Nephron progenitor cell (in vitro differentiated cells): ENCODE data around the gene PEF1.

Source experiments
- DNase-seq: peaks from one replicate; pipeline ENCODE4 v3.0.0; 2021
- H3K27ac Mint-ChIP-seq: 2 replicates; pipeline ENCODE4 v1.8.0; 2021; ENCODE audit warnings: mild to moderate bottlenecking, moderate library complexity, mixed read lengths
- H3K27me3 Mint-ChIP-seq: 2 replicates; pipeline ENCODE4 v1.8.0; 2021; ENCODE audit warnings: mild to moderate bottlenecking, low read depth, mixed read lengths; ENCODE audit not compliant: poor library complexity
- H3K36me3 Mint-ChIP-seq: 2 replicates; pipeline ENCODE4 v1.8.0; 2021; ENCODE audit warnings: low read depth, mixed read lengths
- H3K4me1 Mint-ChIP-seq: 2 replicates; pipeline ENCODE4 v1.8.0; 2021; ENCODE audit warnings: mixed read lengths
- H3K4me3 Mint-ChIP-seq: 2 replicates; pipeline ENCODE4 v1.8.0; 2021; ENCODE audit warnings: mild to moderate bottlenecking, moderate library complexity, mixed read lengths
- H3K9me3 Mint-ChIP-seq: 2 replicates; pipeline ENCODE4 v1.8.0; 2021; ENCODE audit warnings: mild to moderate bottlenecking, moderate library complexity, mixed read lengths
- TF ChIP-seq, protein P1 (sequence below): fragments of 200-600 bp; sonication (generic); IDR thresholded peaks from 2 replicates; pipeline ENCODE4 v1.5.0; 2021; ENCODE audit warnings: antibody characterized with exemption

PEF1 gene

GRCh38 chr1:31583995-31584868 lies 60.4 kb downstream of the PEF1 start:
- Mint-ChIP-seq H3K27ac (no peak overlapping the region), H3K36me3 (no peaks in the 10 kb centered on the region), H3K4me1 (no peaks in the 10 kb centered on the region), H3K9me3 (peaks cover 2% of the 10 kb centered on the region), H3K27me3 (peaks cover 54% of the 10 kb centered on the region), H3K4me3 (no peak overlapping the region)
- DNase-seq, result no peak
- TF ChIP-seq, protein P1, sequence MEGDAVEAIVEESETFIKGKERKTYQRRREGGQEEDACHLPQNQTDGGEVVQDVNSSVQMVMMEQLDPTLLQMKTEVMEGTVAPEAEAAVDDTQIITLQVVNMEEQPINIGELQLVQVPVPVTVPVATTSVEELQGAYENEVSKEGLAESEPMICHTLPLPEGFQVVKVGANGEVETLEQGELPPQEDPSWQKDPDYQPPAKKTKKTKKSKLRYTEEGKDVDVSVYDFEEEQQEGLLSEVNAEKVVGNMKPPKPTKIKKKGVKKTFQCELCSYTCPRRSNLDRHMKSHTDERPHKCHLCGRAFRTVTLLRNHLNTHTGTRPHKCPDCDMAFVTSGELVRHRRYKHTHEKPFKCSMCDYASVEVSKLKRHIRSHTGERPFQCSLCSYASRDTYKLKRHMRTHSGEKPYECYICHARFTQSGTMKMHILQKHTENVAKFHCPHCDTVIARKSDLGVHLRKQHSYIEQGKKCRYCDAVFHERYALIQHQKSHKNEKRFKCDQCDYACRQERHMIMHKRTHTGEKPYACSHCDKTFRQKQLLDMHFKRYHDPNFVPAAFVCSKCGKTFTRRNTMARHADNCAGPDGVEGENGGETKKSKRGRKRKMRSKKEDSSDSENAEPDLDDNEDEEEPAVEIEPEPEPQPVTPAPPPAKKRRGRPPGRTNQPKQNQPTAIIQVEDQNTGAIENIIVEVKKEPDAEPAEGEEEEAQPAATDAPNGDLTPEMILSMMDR, result no peak

- Mint-ChIP-seq H3K4me1 (no peaks in the 10 kb centered on the region), H3K27ac (no peak overlapping the region), H3K4me3 (no peak overlapping the region), H3K36me3 (no peaks in the 10 kb centered on the region), H3K27me3 (peaks cover 48% of the 10 kb centered on the region), H3K9me3 (no peaks in the 10 kb centered on the region)
- no peak for DNase-seq
- TF ChIP-seq, protein P1, result no peak
Measured at GRCh38 chr1:31583082-31583994, 61.3 kb downstream of the PEF1 start.

DNA sequence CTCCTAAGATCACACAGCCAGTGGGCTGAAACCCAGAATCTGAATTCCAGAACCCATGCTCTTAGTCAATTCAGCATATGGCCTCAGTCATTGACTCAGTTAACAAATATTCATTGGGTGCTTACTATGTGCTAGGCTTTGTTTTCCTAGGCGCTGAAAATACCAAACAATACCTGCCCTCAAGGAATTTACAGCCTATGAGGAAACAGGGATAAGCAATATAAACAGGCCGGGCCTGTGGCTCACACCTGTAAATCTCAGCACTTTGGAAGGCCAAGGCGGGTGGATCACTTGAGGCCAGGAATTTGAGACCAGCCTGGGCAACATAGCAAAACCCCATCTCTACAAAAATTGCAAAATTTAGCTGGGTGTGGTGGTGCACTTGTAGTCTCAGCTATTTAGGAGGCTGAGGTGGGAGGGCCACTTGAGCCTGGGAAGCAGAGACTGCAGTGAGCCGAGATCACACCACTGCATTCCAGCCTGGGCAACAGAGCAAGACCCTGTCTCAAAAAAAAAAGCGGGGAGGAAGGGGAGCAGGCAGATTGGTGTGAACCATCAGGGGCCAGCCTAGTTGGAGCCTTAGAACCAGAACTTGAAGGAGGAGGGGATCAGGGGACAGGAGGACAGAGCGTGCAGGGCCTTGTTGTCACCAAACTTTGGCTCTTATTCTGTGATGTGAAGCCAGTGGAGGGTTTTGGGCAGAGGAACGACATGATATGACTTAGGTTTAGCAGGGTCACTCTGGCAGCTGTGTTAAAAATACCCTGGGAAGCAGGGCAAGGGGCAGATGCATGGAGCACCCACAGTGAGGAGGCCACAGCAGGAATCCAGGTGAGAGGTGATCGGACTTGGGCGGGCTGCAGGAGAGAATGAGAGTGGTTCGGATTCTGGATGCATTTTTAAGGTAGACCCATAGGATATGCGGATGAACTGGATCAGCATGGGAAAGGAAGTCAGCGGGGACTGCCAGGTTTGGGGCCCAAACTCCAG lies 62.6 kb downstream of the PEF1 start:
- no peak for DNase-seq
- no peak overlapping the region for H3K4me3 Mint-ChIP-seq
- no peaks in the 10 kb centered on the region for H3K36me3 Mint-ChIP-seq
- H3K27me3 Mint-ChIP-seq, result peaks cover 36% of the 10 kb centered on the region
- TF ChIP-seq, protein P1, result no peak
- H3K9me3 Mint-ChIP-seq, result no peaks in the 10 kb centered on the region
- no peaks in the 10 kb centered on the region for H3K4me1 Mint-ChIP-seq
- H3K27ac Mint-ChIP-seq, result peak overlapping the region; percentile 18

DNA sequence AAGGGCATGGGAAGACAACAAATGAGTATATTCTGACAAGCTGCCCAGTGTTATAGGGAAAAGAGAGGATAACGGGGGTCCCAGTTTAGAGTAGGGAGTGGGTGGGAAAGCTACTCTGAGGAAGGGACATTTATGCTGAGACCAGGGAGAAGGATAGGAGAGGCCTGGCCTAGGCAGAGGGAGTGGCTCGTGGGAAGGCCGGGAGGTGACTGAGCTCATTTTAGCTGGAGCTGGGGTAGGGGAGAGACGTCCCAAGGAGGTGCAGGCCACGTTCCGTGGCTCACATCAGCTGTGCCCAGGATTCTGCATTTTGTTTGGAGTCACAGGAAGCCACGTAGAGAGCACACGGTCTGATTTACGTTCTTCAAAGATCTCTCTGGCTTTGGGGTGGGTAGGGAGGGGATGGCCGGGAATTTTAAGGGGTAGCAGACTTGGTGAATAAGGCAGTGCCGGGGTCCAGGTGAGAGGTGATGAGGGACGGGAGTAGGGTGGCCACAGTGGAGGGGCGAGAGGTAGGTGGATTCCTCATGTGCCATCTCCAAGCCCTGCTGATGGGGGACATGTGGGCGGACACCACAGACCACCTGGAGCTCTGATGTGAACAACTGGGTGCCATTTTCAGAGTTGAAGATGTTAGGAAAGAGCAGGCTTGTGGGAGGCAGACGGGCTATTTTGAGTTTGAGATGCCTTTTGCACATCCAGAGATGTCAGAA lies 63.6 kb downstream of the PEF1 start:
- H3K9me3 Mint-ChIP-seq, result no peaks in the 10 kb centered on the region
- no peaks in the 10 kb centered on the region for H3K36me3 Mint-ChIP-seq

More for the DNA sequence above, 63.6 kb downstream of the PEF1 start:
- TF ChIP-seq, protein P1, result no peak
- peaks cover 39% of the 10 kb centered on the region for H3K27me3 Mint-ChIP-seq
- DNase-seq, result no peak
- H3K4me3 Mint-ChIP-seq, result no peak overlapping the region
- H3K27ac Mint-ChIP-seq, result peak overlapping the region; percentile 53
- peaks cover 7% of the 10 kb centered on the region for H3K4me1 Mint-ChIP-seq
